ENCODE data around the gene NUDT16L1.

Gene NUDT16L1

GRCh38 chr16:4693296-4693955, at the start of gene NUDT16L1:
TSS of gene NUDT16L1 (plus strand) at chr16:4693562. CDS start at chr16:4693727, 165 bp downstream.
- DNase-seq (ENCODE audit: low spot score), result peak; percentile 99

DNA sequence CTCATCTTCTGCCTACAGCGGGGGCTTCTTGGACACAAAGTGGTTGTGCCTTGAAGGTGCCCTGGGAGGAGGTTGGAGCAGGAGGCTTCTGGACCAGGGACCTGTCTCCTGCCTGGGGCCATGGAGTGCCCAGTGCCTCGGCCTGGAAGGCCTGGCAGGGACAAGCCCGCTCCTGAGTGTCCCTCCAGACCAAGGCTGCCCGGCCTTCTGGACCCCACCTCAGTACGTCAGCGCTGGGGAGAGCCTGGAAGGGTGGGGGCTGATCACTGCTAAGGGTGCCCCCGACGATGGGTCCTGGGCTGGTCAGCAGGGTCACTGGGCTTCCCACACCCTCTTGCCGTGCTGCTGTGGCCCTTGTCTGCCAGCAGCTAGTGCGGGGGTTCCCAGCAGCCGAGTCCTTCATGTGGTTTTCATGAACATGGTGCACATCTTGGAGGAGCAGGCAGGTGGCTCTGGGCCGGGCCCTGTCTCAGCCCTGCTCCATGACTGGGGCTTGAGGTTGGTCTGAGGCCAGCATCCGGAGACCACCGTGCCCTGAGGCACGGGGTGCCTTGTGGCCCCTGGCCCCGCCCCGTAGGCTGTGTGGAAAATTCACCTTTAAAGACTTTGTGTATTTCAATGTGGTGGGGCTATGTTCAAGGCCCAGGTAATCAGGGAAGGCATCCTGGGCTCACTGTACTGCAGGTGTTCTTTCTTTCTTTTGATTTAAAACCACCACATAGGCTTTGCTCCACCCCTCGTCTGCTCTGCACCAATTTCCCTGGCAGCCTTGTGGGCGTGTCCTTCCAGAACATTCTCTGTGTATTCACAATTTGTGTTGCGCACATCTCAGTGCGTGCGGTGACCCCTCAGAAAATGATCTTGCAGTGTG, 46.4 kb upstream of the NUDT16L1 start:
- DNase-seq (ENCODE audit: low spot score), result no peak

GRCh38 chr16:4647644-4647980, 45.8 kb upstream of the NUDT16L1 start:
- DNase-seq (ENCODE audit: low spot score), result no peak

DNA sequence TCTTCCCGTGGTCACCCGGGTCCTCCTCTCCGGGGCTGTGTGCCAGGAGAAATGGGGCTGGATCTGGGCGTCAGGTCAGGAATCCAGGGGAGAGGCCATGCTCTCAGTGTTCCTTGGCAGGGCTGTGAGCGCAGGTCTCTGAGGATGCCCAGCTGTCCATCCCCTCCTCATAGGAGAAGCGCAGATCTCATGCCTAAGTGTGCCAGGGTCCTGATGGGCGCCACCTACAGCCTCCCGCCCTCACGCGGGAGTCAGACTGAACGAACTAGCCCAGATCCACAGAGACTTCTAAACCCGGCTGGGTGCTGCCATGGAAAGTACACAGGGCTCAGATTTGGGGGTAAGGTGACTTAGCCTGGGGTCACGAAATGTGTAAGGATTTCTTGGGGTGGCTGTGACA, 44.4 kb upstream of the NUDT16L1 start:
- DNase-seq (ENCODE audit: low spot score), result no peak

- DNase-seq (ENCODE audit: low spot score), result no peak
Observed at GRCh38 chr16:4649744-4650442, 43.5 kb upstream of the NUDT16L1 start.

- DNase-seq (ENCODE audit: low spot score), result peak; percentile 88
Observed at GRCh38 chr16:4650443-4651074, 42.8 kb upstream of the NUDT16L1 start.

DNA sequence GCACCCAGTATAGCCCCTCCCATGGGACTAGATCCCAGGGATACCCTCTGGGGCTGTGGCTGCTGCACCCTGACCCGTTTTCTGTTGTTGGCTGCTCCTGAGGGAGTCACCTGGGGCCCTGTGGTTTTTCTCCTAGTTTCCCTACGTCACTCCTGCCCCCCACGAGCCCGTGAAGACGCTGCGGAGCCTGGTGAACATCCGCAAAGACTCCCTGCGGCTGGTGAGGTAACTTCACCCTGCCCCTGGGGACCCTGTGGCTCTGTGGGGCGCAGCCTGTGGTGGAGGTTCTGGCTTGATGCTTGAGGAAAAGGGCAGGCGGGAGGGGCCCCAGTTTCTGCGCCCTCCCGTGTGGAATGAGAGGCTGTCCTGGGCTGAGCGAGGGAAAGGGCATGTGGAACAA, 41.5 kb upstream of the NUDT16L1 start:
- no peak for DNase-seq (ENCODE audit: low spot score)

DNA sequence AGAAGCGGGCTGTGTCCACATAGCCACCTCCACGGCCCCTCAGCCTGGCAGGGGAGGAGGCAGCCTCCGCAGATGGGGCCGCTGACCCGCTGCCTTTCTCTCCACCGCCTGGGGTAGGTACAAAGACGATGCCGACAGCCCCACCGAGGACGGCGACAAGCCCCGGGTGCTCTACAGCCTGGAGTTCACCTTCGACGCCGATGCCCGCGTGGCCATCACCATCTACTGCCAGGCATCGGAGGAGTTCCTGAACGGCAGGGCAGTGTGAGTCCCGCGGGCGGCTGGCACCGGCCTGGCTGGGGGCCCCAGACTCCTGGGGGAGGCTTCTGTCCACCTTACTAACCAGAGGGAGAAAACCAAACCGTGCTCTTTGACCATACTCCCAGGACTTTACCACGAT, 40.8 kb upstream of the NUDT16L1 start:
- no peak for DNase-seq (ENCODE audit: low spot score)

DNA sequence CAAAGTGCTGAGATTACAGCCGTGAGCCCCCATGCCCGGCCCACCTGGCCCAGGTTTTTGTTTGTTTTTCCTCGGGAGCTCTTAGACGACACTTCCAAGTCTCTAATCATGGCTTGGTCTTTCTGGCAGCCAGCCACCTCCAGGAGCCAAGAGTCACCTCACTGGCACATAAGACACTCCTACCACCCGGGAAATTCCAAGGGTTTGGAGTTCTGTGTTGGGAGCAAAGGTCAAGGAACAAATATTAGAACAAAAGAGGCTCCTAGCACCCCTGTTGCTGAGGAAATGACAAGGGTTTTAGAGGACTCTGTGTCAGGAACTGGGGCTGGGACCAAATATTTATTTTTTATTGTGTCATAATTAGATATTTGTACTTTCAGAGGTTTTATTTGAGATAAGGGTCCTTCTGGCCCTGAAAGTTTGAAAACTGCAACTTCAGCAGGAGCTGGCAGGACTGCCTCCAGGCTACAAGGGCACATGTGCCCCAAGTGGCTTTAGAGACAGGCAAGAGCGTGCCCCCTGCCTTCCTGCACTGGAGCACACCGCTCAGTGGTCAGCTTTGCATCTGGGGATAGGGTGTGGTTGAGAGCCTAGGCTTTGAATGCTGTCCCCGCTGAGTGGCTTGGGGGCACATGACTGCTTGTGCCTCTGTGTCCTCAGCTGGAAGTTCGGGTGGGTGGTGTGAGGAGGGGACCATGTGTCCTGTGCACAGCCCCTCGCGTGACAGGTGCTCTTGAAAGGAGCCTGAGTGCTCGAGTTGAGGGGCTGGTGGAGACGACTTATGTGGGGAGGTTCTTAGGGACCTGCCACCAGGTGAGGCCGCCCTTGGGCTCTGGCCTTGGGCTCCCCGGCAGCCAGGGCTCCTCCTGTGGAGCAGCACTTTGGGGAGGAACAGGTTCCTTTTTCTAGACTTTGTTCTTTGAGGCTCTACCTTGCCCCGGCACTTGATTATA, 39.1 kb upstream of the NUDT16L1 start:
- DNase-seq (ENCODE audit: low spot score), result no peak

DNA sequence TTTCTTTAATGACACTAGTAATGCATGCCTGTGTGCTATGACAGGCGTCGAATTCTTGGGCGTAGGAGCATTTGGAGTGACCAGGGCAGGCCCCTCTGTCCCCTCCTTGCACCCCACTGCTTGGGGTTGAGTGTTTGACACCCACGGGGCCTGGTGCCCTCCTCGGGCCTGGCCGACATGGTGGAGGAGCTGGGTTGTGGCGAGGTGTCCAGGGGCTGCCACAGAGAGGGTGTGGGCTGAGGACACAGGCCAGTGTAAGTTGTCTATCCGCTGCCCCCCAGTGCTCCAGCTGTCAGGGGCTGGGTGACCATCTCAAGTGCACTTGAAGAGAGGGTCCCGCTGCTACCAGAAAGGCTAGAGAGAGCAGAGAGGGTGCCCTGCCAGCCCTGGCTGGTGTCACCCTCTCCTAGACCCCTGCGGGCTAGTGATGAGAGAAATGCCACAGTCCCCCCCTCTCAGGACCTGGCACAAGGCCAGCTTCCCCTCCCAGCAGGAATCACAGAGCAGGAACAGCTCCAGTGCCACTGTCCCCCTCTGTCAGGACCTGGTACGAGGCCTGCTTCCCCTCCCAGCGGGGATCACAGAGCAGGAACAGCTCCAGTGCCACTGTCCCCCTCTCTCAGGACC, 38.3 kb upstream of the NUDT16L1 start:
- DNase-seq (ENCODE audit: low spot score), result no peak

DNA sequence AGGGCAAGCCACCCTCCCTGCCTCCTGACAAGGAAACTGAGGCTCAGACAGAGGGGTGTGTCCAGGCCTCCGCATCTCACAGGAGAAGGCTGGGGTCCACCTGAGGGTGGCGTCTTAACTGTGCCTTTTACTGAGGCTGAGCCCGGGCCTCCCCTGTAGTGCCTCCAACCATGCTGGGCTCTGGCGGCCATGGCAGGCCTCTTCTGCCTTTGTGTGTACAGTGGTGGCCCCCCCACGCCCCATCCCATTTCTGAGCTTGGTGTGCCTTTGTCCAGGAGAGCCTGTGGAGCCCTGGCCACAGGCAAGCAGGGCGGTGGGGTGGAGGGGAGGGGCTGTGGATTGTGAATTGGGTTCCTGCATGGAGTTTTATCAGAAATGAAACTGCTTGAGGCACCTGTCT, 37.6 kb upstream of the NUDT16L1 start:
- DNase-seq (ENCODE audit: low spot score), result no peak

DNA sequence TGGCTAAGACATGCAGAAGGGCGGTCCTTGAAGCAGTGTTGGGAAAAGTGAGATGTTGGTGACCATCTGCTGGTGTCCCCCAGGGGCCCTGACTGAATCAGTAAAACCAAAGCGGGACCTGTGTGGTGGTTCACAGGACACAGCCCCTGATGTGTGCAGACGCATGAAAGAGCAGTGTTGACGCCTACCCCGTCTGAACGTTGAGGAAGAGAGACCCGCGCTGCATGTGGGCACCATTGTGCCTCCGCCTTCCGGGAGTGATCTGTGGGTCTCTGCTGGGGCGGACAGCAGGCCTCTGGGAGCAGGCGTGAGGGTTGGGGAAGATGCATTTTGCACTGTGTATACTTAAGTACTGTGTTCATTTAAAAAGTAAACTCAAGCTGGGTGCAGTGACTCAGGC, 37.1 kb upstream of the NUDT16L1 start:
- DNase-seq (ENCODE audit: low spot score), result no peak

DNA sequence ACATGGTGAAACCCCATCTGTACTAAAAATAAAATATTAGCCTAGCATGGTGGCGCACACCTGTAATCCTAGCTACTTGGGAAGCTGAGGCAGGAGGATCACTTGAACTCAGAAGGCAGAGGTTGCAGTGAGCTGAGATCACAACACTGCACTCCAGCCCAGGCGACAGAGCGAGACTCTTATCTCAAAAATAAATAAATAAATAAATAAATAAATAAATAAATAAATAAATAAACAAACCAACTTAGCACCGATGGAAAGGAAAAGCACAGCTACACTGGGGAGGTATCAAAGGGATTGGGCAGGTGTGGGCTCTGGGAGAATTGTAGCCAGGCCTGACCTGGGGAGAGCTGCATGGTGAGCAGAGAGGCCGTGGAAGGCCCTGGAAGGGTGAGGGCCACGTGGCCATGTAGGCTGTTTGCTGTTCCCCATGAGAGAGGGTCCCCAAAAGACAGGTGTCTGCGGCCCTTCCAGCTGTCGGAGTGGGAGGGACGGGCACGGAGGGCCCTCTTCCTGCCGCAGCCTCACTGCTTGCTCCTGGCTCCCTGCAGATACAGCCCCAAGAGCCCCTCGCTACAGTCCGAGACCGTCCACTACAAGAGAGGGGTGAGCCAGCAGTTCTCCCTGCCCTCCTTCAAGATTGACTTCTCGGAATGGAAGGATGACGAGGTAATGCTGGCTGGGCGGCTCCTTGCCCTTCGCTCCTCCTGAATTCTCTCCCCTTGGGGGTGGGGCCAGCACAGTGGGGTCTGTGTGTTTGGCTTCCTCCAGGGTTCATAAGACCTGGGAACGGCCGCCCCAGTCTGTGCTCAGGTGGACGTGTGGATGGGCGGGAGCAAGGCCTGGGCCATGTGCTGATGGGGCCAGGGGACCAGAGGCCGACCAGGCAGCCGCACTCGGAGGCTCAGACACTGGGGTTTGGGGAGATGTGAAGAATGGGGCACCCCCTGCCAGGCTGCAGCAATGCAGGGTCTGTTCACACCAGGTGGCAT, 36.4 kb upstream of the NUDT16L1 start:
- no peak for DNase-seq (ENCODE audit: low spot score)

DNA sequence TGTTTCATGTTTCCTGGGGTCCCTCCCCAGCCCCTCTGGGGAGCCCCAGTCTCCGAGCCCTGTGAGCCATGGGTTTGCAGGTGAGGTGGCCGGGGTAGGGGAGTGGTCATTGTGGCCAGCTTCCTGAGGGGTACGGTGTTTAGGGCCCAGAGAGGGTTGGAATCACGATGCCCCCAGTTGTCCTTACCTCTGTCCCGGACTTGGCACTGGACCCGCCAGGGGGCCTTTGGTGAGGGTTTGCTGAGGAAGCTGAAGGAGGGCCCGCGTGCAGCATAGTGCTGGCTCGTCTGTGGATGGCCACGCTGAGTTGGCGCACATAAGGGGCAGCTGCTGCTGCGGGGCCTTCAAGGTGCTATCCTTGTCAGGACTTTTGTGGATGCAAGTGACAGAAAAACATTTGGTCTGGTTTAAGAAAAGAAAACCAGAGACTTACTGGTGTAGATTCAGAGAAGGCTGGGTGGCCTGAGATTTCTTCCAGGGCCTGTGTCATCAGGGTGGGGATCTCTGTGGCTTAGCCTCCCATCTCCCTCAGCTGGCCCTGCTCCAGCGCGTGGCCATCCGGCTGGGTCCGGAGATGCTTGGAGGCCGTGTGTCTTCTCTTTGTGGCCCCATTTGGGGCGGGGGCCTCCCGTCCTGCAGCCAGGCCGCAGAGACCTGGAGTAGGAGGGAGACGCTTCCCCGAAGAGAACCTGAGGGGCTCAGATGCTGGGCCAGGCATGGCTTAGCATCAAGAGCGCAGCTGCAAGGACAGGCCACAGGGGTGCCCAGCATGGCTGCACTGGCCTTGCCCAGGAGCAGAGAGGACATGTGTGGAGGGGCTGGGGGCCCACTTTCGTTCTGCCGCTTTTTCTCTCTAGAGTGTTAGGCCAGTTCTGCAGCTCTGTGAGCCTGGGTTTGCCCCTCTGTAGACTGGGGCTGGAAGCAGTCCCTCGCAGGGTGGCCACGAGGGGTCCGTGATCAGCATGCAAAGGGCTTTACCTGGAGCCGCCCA, 33.7 kb upstream of the NUDT16L1 start:
- no peak for DNase-seq (ENCODE audit: low spot score)

- DNase-seq (ENCODE audit: low spot score), result no peak
Observed at GRCh38 chr16:4660454-4661007, 32.8 kb upstream of the NUDT16L1 start.

GRCh38 chr16:4661661-4662060, 31.7 kb upstream of the NUDT16L1 start:
- no peak for DNase-seq (ENCODE audit: low spot score)

DNA sequence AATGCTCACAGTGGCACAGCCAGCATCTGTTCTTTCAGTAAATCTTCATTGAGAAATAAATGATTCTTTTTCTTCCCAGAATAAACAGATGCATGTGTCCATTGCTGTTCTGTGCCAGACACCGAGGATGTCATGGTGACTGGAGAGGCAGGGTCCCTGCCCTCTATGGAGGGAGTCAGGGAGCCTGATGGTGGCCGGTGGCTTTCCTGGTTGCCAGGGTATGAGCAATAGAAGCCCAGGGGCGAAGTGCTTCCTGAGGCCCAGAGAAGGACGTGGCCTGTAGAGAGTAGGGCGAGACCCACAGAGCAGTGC, 29.9 kb upstream of the NUDT16L1 start:
- peak; percentile 43 for DNase-seq (ENCODE audit: low spot score)

- DNase-seq (ENCODE audit: low spot score), result peak; percentile 60
Observed at GRCh38 chr16:4663777-4664465, 29.4 kb upstream of the NUDT16L1 start.
